Measurements from ENCODE around the gene MARCO. TPM values are rescaled to one million over a fixed set of nuclear protein-coding genes. Genes with fewer than 3 reads are reported as not detected.

The MARCO gene, protein sequence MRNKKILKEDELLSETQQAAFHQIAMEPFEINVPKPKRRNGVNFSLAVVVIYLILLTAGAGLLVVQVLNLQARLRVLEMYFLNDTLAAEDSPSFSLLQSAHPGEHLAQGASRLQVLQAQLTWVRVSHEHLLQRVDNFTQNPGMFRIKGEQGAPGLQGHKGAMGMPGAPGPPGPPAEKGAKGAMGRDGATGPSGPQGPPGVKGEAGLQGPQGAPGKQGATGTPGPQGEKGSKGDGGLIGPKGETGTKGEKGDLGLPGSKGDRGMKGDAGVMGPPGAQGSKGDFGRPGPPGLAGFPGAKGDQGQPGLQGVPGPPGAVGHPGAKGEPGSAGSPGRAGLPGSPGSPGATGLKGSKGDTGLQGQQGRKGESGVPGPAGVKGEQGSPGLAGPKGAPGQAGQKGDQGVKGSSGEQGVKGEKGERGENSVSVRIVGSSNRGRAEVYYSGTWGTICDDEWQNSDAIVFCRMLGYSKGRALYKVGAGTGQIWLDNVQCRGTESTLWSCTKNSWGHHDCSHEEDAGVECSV
- under 1 TPM in 3 of 5 donors, not detected in 2; 0.13 to 0.67 (median 0.47) TPM for total RNA-seq
- total RNA-seq (2013), result 0.11 TPM
- 0 to 1.2 (median 0) reads per million in 29 experiments for total RNA-seq

GRCh38 chr2:118942031-118942430 lies at the start of gene MARCO:
Gene MARCO (plus strand): TSS chr2:118942194. CDS start chr2:118942301, 107 bp downstream.
- Mint-ChIP-seq H3K27ac (no peak within 1 kb of the TSS), H3K27me3 (peaks cover 0 to 17% of the 10 kb centered on the region in 2 donors), H3K4me3 (peak within 1 kb of the TSS in 1 of 3 donors; percentile 5), H3K4me1 (peaks cover 9 to 14% (median 11%) of the 10 kb centered on the region in 3 donors), H3K9me3 (no peaks in the 10 kb centered on the region), H3K36me3 (no peaks in the 10 kb centered on the region)
- Histone ChIP-seq H3K4me1 (ENCODE audit: control insufficient read depth in 1 of 2, extremely low read depth in 1 of 2, insufficient read depth in 2 of 2, low read length in 2 of 2) (peaks cover 0 to 3% of the 10 kb centered on the region in 2 experiments), H3K27ac (ENCODE audit: low read length) (no peak within 1 kb of the TSS), H3K36me3 (ENCODE audit: control insufficient read depth in 2 of 2, extremely low read depth in 1 of 2, insufficient read depth in 1 of 2, low read length in 1 of 2) (no peaks in the 10 kb centered on the region), H3K27me3 (replicated peaks in 1 of 2; ENCODE audit: control insufficient read depth in 2 of 2, extremely low read depth in 1 of 2, insufficient read depth in 2 of 2, low read length in 1 of 2) (peaks cover 0 to 11% of the 10 kb centered on the region in 2 experiments), H3K4me3 (ENCODE audit: control insufficient read depth in 1 of 2, extremely low read depth in 1 of 2, low read length in 1 of 2) (no peak within 1 kb of the TSS), H3K9me3 (no peaks in the 10 kb centered on the region)
- POLR2A ChIA-PET, result no interaction called here
- WGBS (ENCODE audit: insufficient coverage), result 61% methylated on average over 7 of the region's 7 CpGs
- DNase-seq, result no peak
- ATAC-seq (replicated peaks in 1 of 4), result no peak
- CTCF ChIA-PET, result interaction anchor here in 1 of 2 donors (0.6 kb wide), 1 partner anchor 769 kb away, joined by 3 read pairs; no protein-coding TSS in a partner anchor

DNA sequence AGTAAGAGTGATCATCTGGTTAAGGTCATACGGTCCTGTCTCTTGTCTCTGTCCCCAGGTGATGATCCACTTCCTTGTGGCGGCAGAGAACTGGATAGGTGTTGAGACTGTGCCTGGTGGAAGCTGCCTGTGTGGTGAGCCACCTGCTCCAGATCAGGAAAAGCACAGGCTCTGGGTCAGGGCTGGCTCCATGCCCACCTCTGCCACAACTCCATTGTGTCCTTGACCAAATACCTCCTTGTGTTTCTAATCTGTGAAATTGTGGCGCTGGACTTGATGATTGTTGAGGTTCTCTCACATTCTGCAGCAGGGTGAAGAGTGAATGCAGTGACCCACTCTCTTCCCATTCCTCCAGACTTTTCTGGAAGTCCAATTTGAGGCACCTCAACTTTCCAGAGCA lies 48.9 kb upstream of the MARCO start:
- ChIA-PET CTCF (no interaction called here), POLR2A (no interaction called here)
- Histone ChIP-seq H3K36me3 (ENCODE audit: control insufficient read depth in 2 of 2, extremely low read depth in 1 of 2, insufficient read depth in 1 of 2, low read length in 1 of 2) (no peaks in the 10 kb centered on the region), H3K27ac (ENCODE audit: low read length) (no peak overlapping the region), H3K27me3 (replicated peaks in 1 of 2; ENCODE audit: control insufficient read depth in 2 of 2, extremely low read depth in 1 of 2, insufficient read depth in 2 of 2, low read length in 1 of 2) (peaks cover 0 to 3% of the 10 kb centered on the region in 2 experiments), H3K9me3 (peaks cover 5% of the 10 kb centered on the region), H3K4me1 (ENCODE audit: control insufficient read depth in 1 of 2, extremely low read depth in 1 of 2, insufficient read depth in 2 of 2, low read length in 2 of 2) (no peaks in the 10 kb centered on the region), H3K4me3 (ENCODE audit: control insufficient read depth in 1 of 2, extremely low read depth in 1 of 2, low read length in 1 of 2) (no peak overlapping the region)
- Mint-ChIP-seq H3K36me3 (peaks cover 7% of the 10 kb centered on the region), H3K27me3 (peaks cover 0 to 10% of the 10 kb centered on the region in 2 donors), H3K27ac (no peak overlapping the region), H3K4me3 (no peak overlapping the region), H3K9me3 (peaks cover 9 to 14% (median 9%) of the 10 kb centered on the region in 3 donors), H3K4me1 (peaks cover 0 to 5% (median 2%) of the 10 kb centered on the region in 3 donors)
- DNase-seq (no peak), ATAC-seq (replicated peaks in 1 of 4) (no peak)
- 100% methylated on average over 1 of the region's 3 CpGs for WGBS (ENCODE audit: insufficient coverage)

- peaks cover 0 to 5% (median 3%) of the 10 kb centered on the region in 3 donors for H3K9me3 Mint-ChIP-seq
- Histone ChIP-seq H3K36me3 (ENCODE audit: control insufficient read depth in 2 of 2, extremely low read depth in 1 of 2, insufficient read depth in 1 of 2, low read length in 1 of 2) (no peaks in the 10 kb centered on the region), H3K9me3 (no peaks in the 10 kb centered on the region), H3K4me1 (ENCODE audit: control insufficient read depth in 1 of 2, extremely low read depth in 1 of 2, insufficient read depth in 2 of 2, low read length in 2 of 2) (peaks cover 0 to 24% of the 10 kb centered on the region in 2 experiments), H3K27ac (ENCODE audit: low read length) (no peak overlapping the region), H3K4me3 (ENCODE audit: control insufficient read depth in 1 of 2, extremely low read depth in 1 of 2, low read length in 1 of 2) (no peak overlapping the region), H3K27me3 (replicated peaks in 1 of 2; ENCODE audit: control insufficient read depth in 2 of 2, extremely low read depth in 1 of 2, insufficient read depth in 2 of 2, low read length in 1 of 2) (peaks cover 0 to 3% of the 10 kb centered on the region in 2 experiments)
- ATAC-seq (replicated peaks in 1 of 4) (peak; percentile 28 to 87 (median 80)), DNase-seq (peak in 2 of 35 experiments; percentile 7 to 22)
- H3K4me1 Mint-ChIP-seq, result peaks cover 27 to 34% (median 31%) of the 10 kb centered on the region in 3 donors
- 40% methylated on average over 1 of the region's 11 CpGs for WGBS (ENCODE audit: insufficient coverage)
- peak overlapping the region; percentile 25 to 67 (median 41) for H3K4me3 Mint-ChIP-seq
- CTCF ChIA-PET, result interaction anchor here (0.5 to 0.7 kb wide), 2 partner anchors 29 to 856 kb away, joined by 3 read pairs; no protein-coding TSS in a partner anchor
- peak overlapping the region; percentile 93 to 94 for H3K27ac Mint-ChIP-seq
- no peaks in the 10 kb centered on the region for H3K36me3 Mint-ChIP-seq
- POLR2A ChIA-PET, result no interaction called here
- peaks cover 0 to 3% of the 10 kb centered on the region in 2 donors for H3K27me3 Mint-ChIP-seq
Observed at GRCh38 chr2:118902266-118903028, 39.5 kb upstream of the MARCO start.

GRCh38 chr2:118903029-118903351 lies 39.0 kb upstream of the MARCO start:
- WGBS (ENCODE audit: insufficient coverage), result no CpG with 5 or more reads among the region's 2 CpGs
- Histone ChIP-seq H3K27ac (ENCODE audit: low read length) (no peak overlapping the region), H3K27me3 (replicated peaks in 1 of 2; ENCODE audit: control insufficient read depth in 2 of 2, extremely low read depth in 1 of 2, insufficient read depth in 2 of 2, low read length in 1 of 2) (peaks cover 0 to 3% of the 10 kb centered on the region in 2 experiments), H3K4me1 (ENCODE audit: control insufficient read depth in 1 of 2, extremely low read depth in 1 of 2, insufficient read depth in 2 of 2, low read length in 2 of 2) (peaks cover 0 to 24% of the 10 kb centered on the region in 2 experiments), H3K4me3 (ENCODE audit: control insufficient read depth in 1 of 2, extremely low read depth in 1 of 2, low read length in 1 of 2) (no peak overlapping the region), H3K9me3 (no peaks in the 10 kb centered on the region), H3K36me3 (ENCODE audit: control insufficient read depth in 2 of 2, extremely low read depth in 1 of 2, insufficient read depth in 1 of 2, low read length in 1 of 2) (no peaks in the 10 kb centered on the region)
- Mint-ChIP-seq H3K27me3 (peaks cover 0 to 3% of the 10 kb centered on the region in 2 donors), H3K9me3 (peaks cover 0 to 5% (median 3%) of the 10 kb centered on the region in 3 donors), H3K4me1 (peaks cover 27 to 34% (median 31%) of the 10 kb centered on the region in 3 donors), H3K4me3 (peak overlapping the region; percentile 7 to 67 (median 25)), H3K27ac (peak overlapping the region; percentile 93 to 94), H3K36me3 (no peaks in the 10 kb centered on the region)
- POLR2A ChIA-PET, result no interaction called here
- CTCF ChIA-PET, result interaction anchor here (0.5 to 0.7 kb wide), 2 partner anchors 30 to 856 kb away, joined by 3 read pairs; no protein-coding TSS in a partner anchor
- peak in 2 of 4 experiments; percentile 10 to 17 for ATAC-seq (replicated peaks in 1 of 4)
- DNase-seq, result no peak

- H3K27me3 ChIP-seq (replicated peaks in 1 of 2; ENCODE audit: control insufficient read depth in 2 of 2, extremely low read depth in 1 of 2, insufficient read depth in 2 of 2, low read length in 1 of 2), result peaks cover 0 to 3% of the 10 kb centered on the region in 2 experiments
- Mint-ChIP-seq H3K36me3 (no peaks in the 10 kb centered on the region), H3K4me3 (peak overlapping the region in 1 of 3 donors; percentile 67), H3K27me3 (peaks cover 0 to 3% of the 10 kb centered on the region in 2 donors), H3K9me3 (peaks cover 0 to 5% (median 3%) of the 10 kb centered on the region in 3 donors), H3K4me1 (peaks cover 27 to 34% (median 31%) of the 10 kb centered on the region in 3 donors), H3K27ac (peak overlapping the region; percentile 93 to 94)
- H3K9me3 ChIP-seq, result no peaks in the 10 kb centered on the region
- ChIA-PET POLR2A (no interaction called here), CTCF (interaction anchor here in 1 of 2 donors (0.7 kb wide), 1 partner anchor 31 kb away, joined by 3 read pairs; no protein-coding TSS in a partner anchor)
- no peak overlapping the region for H3K27ac ChIP-seq (ENCODE audit: low read length)
- DNase-seq (no peak), ATAC-seq (replicated peaks in 1 of 4) (no peak)
- peaks cover 0 to 24% of the 10 kb centered on the region in 2 experiments for H3K4me1 ChIP-seq (ENCODE audit: control insufficient read depth in 1 of 2, extremely low read depth in 1 of 2, insufficient read depth in 2 of 2, low read length in 2 of 2)
- H3K4me3 ChIP-seq (ENCODE audit: control insufficient read depth in 1 of 2, extremely low read depth in 1 of 2, low read length in 1 of 2), result no peak overlapping the region
- H3K36me3 ChIP-seq (ENCODE audit: control insufficient read depth in 2 of 2, extremely low read depth in 1 of 2, insufficient read depth in 1 of 2, low read length in 1 of 2), result no peaks in the 10 kb centered on the region
- WGBS (ENCODE audit: insufficient coverage), result 84% methylated on average over 3 of the region's 11 CpGs
Observed at GRCh38 chr2:118903551-118904479, 38.2 kb upstream of the MARCO start.
